A673 (cell line): Measurements from ENCODE around the gene GLRA3. TPM values are rescaled to one million over a fixed set of nuclear protein-coding genes. Genes with fewer than 3 reads are reported as not detected.

Source experiments
- BruUV-seq: library from RNA; stranded (reverse); fragments of 400-500 nt; replicated peaks from 2 replicates; lab custom pipeline; 2021; lab: Mats Ljungman, UMichigan
- CTCF ChIA-PET: fragments of 300-600 bp; sonication (Branson Sonifier 250); formaldehyde crosslinking; loops from one replicate; lab custom pipeline; 2022; ENCODE audit warnings: antibody characterized with exemption; lab: Charles Lee
- POLR2A ChIA-PET: fragments of 300-600 bp; sonication (Branson Sonifier 250); formaldehyde crosslinking; loops from one replicate; lab custom pipeline; 2022; ENCODE audit warnings: antibody characterized with exemption; ENCODE audit not compliant: low non-redundant PET; lab: Charles Lee
- DNase-seq: peaks from one replicate; pipeline ENCODE4 v3.0.0-alpha.2; 2015; ENCODE audit warnings: low spot score
- H3K27ac ChIP-seq: fragments of 200-600 bp; sonication (generic); 2 replicates; pipeline ENCODE4 v1.5.1; 2016; ENCODE audit warnings: mixed run types, low read depth, mild to moderate bottlenecking, mixed read lengths, antibody characterized with exemption, low read length; ENCODE audit not compliant: poor library complexity, severe bottlenecking
- H3K27me3 ChIP-seq: fragments of 200-600 bp; sonication (generic); replicated peaks from 2 replicates; pipeline ENCODE4 v1.6.1; 2017; ENCODE audit warnings: mixed run types, low read depth, mild to moderate bottlenecking, mixed read lengths, antibody characterized with exemption, low read length; ENCODE audit not compliant: insufficient read depth, poor library complexity
- H3K36me3 ChIP-seq: fragments of 200-600 bp; sonication (generic); 2 replicates; pipeline ENCODE4 v1.6.1; 2016; ENCODE audit warnings: mixed run types, mild to moderate bottlenecking, mixed read lengths, antibody characterized with exemption, low read length; ENCODE audit not compliant: insufficient read depth, poor library complexity, severe bottlenecking
- H3K4me1 ChIP-seq: fragments of 200-600 bp; sonication (generic); 2 replicates; pipeline ENCODE4 v1.6.1; 2017; ENCODE audit warnings: mixed run types, mild to moderate bottlenecking, mixed read lengths, antibody characterized with exemption, low read length; ENCODE audit not compliant: insufficient read depth, poor library complexity, severe bottlenecking
- H3K4me3 ChIP-seq: fragments of 200-600 bp; sonication (generic); 2 replicates; pipeline ENCODE4 v1.5.1; 2016; ENCODE audit warnings: low read depth, mixed run types, mild to moderate bottlenecking, mixed read lengths, low read length; ENCODE audit not compliant: poor library complexity, severe bottlenecking
- H3K9me3 ChIP-seq: fragments of 200-600 bp; sonication (generic); 2 replicates; pipeline ENCODE4 v1.6.1; 2016; ENCODE audit warnings: mixed run types, low read depth, mild to moderate bottlenecking, mixed read lengths, antibody characterized with exemption, low read length; ENCODE audit not compliant: poor library complexity, severe bottlenecking
- CTCF ChIP-seq: fragments of 300-800, 200-600 bp; sonication (generic); conservative IDR thresholded peaks from 2 replicates; pipeline ENCODE4 v1.5.1; 2017; ENCODE audit warnings: low read depth, mild to moderate bottlenecking, antibody characterized with exemption, low read length, moderate library complexity, mixed read lengths
- EZH2 ChIP-seq: fragments of 200-600 bp; sonication (generic); IDR thresholded peaks from 2 replicates; pipeline ENCODE4 v1.6.1; 2017; ENCODE audit warnings: borderline replicate concordance, low read depth, mild to moderate bottlenecking, mixed read lengths, antibody characterized with exemption, low read length; ENCODE audit not compliant: poor library complexity, severe bottlenecking
- intact Hi-C: fragments of 100-400 bp; cut with micrococcal nuclease; formaldehyde crosslinking; loops from one replicate; pipeline ENCODE4 v1.10.0; 2022; ENCODE audit not compliant: unreplicated experiment
- total RNA-seq: library from RNA; stranded (reverse); gene quantifications from 2 replicates; pipeline ENCODE4 v1.2.3, GENCODE V29; 2021

The GLRA3 gene
- total RNA-seq, 1 experiment from 2014 or later = 0.06 TPM

GRCh38 chr4:174742561-174742960, 86.5 kb downstream of the GLRA3 start:
- ChIA-PET CTCF (no interaction called here), POLR2A (no interaction called here)
- intact Hi-C loops = no loop called here
- no peak overlapping the region for H3K4me3 ChIP-seq
- TF ChIP-seq EZH2 (no peak), CTCF (no peak)
- BruUV-seq = no TSS peak
- H3K36me3 ChIP-seq = no peaks in the 10 kb centered on the region
- H3K27me3 ChIP-seq = no peaks in the 10 kb centered on the region
- no peaks in the 10 kb centered on the region for H3K4me1 ChIP-seq
- no peaks in the 10 kb centered on the region for H3K9me3 ChIP-seq
- no peak for DNase-seq
- H3K27ac ChIP-seq = no peak overlapping the region

GRCh38 chr4:174739576-174739975, 89.5 kb downstream of the GLRA3 start:
- Histone ChIP-seq H3K36me3 (no peaks in the 10 kb centered on the region), H3K9me3 (no peaks in the 10 kb centered on the region), H3K27ac (no peak overlapping the region), H3K27me3 (no peaks in the 10 kb centered on the region), H3K4me3 (no peak overlapping the region), H3K4me1 (no peaks in the 10 kb centered on the region)
- TF ChIP-seq CTCF (no peak), EZH2 (no peak)
- DNase-seq = no peak
- POLR2A ChIA-PET = no interaction called here
- BruUV-seq = no TSS peak
- intact Hi-C loops = no loop called here
- CTCF ChIA-PET = no interaction called here

GRCh38 chr4:174734181-174734580, 94.9 kb downstream of the GLRA3 start:
- H3K9me3 ChIP-seq = no peaks in the 10 kb centered on the region
- H3K4me3 ChIP-seq = no peak overlapping the region
- ChIA-PET POLR2A (no interaction called here), CTCF (no interaction called here)
- H3K36me3 ChIP-seq = no peaks in the 10 kb centered on the region
- no peak for DNase-seq
- BruUV-seq = no TSS peak
- H3K27me3 ChIP-seq = no peaks in the 10 kb centered on the region
- H3K4me1 ChIP-seq = no peaks in the 10 kb centered on the region
- intact Hi-C loops = no loop called here
- TF ChIP-seq CTCF = no peak
- no peak overlapping the region for H3K27ac ChIP-seq
